WERI-Rb-1 (cell line): ENCODE measurements around the gene LRIG1.

Source experiments
- DNase-seq: peaks from one replicate; pipeline ENCODE4 v3.0.0-alpha.2; 2020
- H3K27ac ChIP-seq: fragments of 250-450 bp; sonication (Bioruptor Pico); 2 replicates; pipeline ENCODE4 v1.5.1; 2020; ENCODE audit warnings: mild to moderate bottlenecking, moderate library complexity
- H3K27me3 ChIP-seq: fragments of 250-450 bp; sonication (Bioruptor Pico); 2 replicates; pipeline ENCODE4 v1.5.1; 2021; ENCODE audit warnings: mild to moderate bottlenecking, low read depth, moderate library complexity; ENCODE audit not compliant: insufficient read depth, severe bottlenecking
- H3K36me3 ChIP-seq: fragments of 250-450 bp; sonication (Bioruptor Pico); 2 replicates; pipeline ENCODE4 v1.5.1; 2020; ENCODE audit warnings: mild to moderate bottlenecking, moderate library complexity
- H3K4me3 ChIP-seq: 2 replicates; pipeline ENCODE4 v1.5.1; 2011; ENCODE audit warnings: low read depth, mild to moderate bottlenecking, control low read depth, low read length
- H3K9me3 ChIP-seq: fragments of 250-450 bp; sonication (Bioruptor Pico); 2 replicates; pipeline ENCODE4 v1.5.1; 2021; ENCODE audit warnings: mild to moderate bottlenecking, moderate library complexity; ENCODE audit not compliant: severe bottlenecking
- TF ChIP-seq, protein P1 (sequence below): IDR thresholded peaks from 2 replicates; pipeline ENCODE4 v1.5.1; 2011; ENCODE audit warnings: low read depth, mild to moderate bottlenecking, control low read depth, inconsistent platforms, low read length

LRIG1 gene

DNA sequence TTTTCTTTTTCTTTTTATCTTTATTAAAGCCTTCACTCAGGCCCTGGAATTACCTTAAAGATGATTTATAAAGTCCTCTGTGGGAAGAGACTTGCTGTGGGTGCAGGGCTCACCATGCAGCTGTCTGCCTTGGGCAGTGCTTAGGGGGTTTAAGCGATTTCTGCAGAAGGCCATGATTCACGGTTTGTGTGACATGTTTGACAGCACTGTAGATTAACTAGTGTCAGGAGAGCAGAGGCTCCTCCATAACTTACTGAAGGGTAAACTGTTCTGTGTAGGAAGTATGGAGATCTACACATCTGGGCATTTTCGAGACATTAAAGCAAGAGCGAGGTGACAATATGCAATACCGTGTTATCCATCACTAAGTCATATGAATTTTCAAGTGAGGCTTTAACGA, 137.7 kb downstream of the LRIG1 start:
- H3K27me3 ChIP-seq = no peaks in the 10 kb centered on the region
- no peak overlapping the region for H3K4me3 ChIP-seq
- H3K27ac ChIP-seq = no peak overlapping the region
- TF ChIP-seq, protein P1, sequence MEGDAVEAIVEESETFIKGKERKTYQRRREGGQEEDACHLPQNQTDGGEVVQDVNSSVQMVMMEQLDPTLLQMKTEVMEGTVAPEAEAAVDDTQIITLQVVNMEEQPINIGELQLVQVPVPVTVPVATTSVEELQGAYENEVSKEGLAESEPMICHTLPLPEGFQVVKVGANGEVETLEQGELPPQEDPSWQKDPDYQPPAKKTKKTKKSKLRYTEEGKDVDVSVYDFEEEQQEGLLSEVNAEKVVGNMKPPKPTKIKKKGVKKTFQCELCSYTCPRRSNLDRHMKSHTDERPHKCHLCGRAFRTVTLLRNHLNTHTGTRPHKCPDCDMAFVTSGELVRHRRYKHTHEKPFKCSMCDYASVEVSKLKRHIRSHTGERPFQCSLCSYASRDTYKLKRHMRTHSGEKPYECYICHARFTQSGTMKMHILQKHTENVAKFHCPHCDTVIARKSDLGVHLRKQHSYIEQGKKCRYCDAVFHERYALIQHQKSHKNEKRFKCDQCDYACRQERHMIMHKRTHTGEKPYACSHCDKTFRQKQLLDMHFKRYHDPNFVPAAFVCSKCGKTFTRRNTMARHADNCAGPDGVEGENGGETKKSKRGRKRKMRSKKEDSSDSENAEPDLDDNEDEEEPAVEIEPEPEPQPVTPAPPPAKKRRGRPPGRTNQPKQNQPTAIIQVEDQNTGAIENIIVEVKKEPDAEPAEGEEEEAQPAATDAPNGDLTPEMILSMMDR = no peak
- no peaks in the 10 kb centered on the region for H3K9me3 ChIP-seq
- peak; percentile 64 for DNase-seq
- H3K36me3 ChIP-seq = no peaks in the 10 kb centered on the region

DNA sequence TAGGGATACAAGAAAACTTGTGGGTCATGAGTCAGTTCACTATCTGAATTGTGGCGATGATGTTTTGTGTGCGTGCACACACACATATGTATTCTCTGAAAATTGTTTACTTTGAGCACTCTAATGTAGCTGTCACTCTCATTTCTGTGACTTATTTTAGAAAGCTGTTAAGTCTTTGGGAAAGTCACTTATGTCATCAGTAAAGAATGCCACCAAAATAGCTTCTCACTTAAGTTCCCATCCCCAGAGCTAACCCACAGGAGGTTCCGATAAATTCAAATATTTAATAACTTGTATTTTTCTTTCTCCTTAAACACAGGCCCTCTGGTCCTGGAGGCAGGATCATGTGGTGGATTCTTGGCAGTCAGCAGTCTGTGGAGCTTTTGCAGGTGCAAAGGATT, 138.3 kb downstream of the LRIG1 start:
- Histone ChIP-seq H3K36me3 (no peaks in the 10 kb centered on the region), H3K27me3 (no peaks in the 10 kb centered on the region), H3K9me3 (no peaks in the 10 kb centered on the region), H3K4me3 (no peak overlapping the region), H3K27ac (no peak overlapping the region)
- DNase-seq = no peak
- TF ChIP-seq, protein P1 = no peak

DNA sequence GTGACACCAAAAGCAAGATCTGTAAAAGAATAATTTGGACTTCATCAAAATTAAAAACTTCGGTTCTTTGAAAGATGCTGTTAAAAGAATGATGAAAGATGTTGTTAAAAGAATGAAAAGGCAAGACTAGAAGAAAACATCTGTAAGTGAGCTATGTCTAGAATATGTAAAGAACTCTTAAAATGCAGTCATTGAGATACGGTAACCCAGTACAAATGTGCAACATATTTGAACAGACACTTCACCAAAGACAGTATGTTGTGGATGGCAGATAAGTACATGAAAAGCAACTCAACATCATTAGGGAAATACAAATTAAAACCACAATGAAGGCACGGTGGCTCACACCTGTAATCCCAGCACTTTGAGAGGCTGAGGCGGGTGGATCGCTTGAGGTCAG, 139.5 kb downstream of the LRIG1 start:
- Histone ChIP-seq H3K9me3 (no peaks in the 10 kb centered on the region), H3K36me3 (no peaks in the 10 kb centered on the region), H3K4me3 (no peak overlapping the region), H3K27me3 (no peaks in the 10 kb centered on the region), H3K27ac (no peak overlapping the region)
- DNase-seq = no peak
- TF ChIP-seq, protein P1 = no peak

DNA sequence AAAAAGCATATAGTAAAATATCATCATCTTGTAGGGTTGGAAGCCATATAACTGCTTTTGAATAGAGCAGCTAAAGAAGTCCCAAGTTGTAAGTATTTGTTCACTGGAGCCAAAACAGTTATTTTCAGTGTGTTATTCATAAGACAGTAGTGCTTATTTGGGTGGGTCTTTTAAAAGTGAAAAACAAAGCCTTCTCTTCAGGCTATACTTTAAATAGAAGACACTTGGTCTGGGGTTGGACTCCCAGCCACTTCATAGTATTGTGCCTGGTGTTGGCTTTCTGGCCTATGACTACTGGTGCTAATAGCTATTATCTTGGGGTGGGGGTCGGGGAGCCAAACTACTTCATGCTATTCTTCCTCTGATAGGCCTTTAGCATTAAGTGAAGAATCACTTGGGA, 144.8 kb downstream of the LRIG1 start:
- H3K4me3 ChIP-seq = no peak overlapping the region
- no peak for DNase-seq
- no peak overlapping the region for H3K27ac ChIP-seq
- H3K27me3 ChIP-seq = no peaks in the 10 kb centered on the region
- TF ChIP-seq, protein P1 = no peak
- no peaks in the 10 kb centered on the region for H3K36me3 ChIP-seq
- no peaks in the 10 kb centered on the region for H3K9me3 ChIP-seq

DNA sequence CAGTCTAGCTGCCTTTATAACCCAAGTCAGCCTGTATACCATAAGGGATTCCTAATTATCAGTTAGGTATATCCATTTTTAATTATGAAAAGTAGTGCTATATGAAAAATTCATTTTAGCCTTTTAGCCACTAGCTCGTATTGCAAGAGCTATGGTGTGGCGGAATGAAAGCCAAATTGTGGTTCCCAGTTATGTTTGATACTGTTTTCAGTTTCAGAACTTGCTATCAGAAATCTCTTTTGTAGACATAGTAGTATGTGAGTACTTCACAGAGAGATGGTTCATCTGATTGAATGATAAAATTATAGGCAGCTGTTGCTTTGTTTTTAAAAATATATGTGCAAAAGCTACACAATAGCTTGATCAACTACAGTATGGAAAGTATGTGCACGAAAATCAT, 145.4 kb downstream of the LRIG1 start:
- no peak for DNase-seq
- H3K9me3 ChIP-seq = no peaks in the 10 kb centered on the region
- TF ChIP-seq, protein P1 = no peak
- no peak overlapping the region for H3K4me3 ChIP-seq
- H3K27me3 ChIP-seq = no peaks in the 10 kb centered on the region
- no peak overlapping the region for H3K27ac ChIP-seq
- no peaks in the 10 kb centered on the region for H3K36me3 ChIP-seq

DNA sequence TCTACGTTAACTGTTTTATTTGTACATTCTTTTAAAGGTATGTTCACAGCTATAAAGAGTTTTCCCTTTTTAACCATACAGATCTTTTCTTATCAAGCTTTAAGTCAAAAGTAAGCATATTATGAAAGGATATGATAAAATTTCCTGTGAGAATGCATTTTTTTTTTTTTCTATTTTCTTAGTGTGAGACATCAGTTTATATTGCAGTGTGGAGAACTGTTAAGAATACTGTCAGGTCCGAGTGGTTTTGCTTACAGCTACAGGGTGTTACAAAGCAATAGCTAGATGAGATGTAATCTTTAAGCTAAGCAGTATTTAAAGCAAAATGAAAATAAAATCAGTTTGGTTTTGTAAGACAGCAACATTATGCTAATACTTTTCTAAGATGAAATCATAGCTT, 146.8 kb downstream of the LRIG1 start:
- TF ChIP-seq, protein P1 = no peak
- H3K27ac ChIP-seq = no peak overlapping the region
- no peaks in the 10 kb centered on the region for H3K9me3 ChIP-seq

More for the DNA sequence above, 146.8 kb downstream of the LRIG1 start:
- Histone ChIP-seq H3K27me3 (no peaks in the 10 kb centered on the region), H3K4me3 (no peak overlapping the region), H3K36me3 (no peaks in the 10 kb centered on the region)
- no peak for DNase-seq
